A549 treated with CORT108297 at 1 μM for 4 hours (cell line): ENCODE results near the gene TTC32. TPM values are rescaled to one million over a fixed set of nuclear protein-coding genes. Genes with fewer than 3 reads are reported as not detected.

Experiments
- total RNA-seq: library from RNA; stranded (reverse); fragments of 200-300 nt; extraction: Qiagen RNA extraction; gene quantifications from 5 replicates; pipeline ENCODE4 v1.2.3, GENCODE V29; 2022

Gene TTC32
- total RNA-seq: 11.9 to 13.9 TPM (median 12.9 TPM) in 5 replicates

GRCh38 chr2:19901442-19902215 is at the start of gene TTC32:
Gene TTC32, minus strand, starts transcription at chr2:19901983. Its CDS starts 129 bp downstream, at chr2:19901854.

Other genes with a start within 250 kb of the TTC32 start
- 12.4 to 17.2 TPM (median 15.1 TPM) in 5 replicates for gene WDR35, start 88.1 kb upstream of the TTC32 start, total RNA-seq
- gene MATN3, start 110.7 kb upstream of the TTC32 start, total RNA-seq: 9.1 to 16.9 TPM (median 14.0 TPM) in 5 replicates
- gene LAPTM4A, start 149.6 kb upstream of the TTC32 start, total RNA-seq: 240 to 291 TPM (median 268 TPM) in 5 replicates